ENCODE results near the gene ANAPC13. TPM values are rescaled to one million over a fixed set of nuclear protein-coding genes. Genes with fewer than 3 reads are reported as not detected.
A peak's percentile ranks its signal among the peaks of the same experiment; 100 is the strongest.

The ANAPC13 gene
- total RNA-seq, 4 donors from 2014 or later = 32.5 to 78.9 (median 49.4) TPM

DNA sequence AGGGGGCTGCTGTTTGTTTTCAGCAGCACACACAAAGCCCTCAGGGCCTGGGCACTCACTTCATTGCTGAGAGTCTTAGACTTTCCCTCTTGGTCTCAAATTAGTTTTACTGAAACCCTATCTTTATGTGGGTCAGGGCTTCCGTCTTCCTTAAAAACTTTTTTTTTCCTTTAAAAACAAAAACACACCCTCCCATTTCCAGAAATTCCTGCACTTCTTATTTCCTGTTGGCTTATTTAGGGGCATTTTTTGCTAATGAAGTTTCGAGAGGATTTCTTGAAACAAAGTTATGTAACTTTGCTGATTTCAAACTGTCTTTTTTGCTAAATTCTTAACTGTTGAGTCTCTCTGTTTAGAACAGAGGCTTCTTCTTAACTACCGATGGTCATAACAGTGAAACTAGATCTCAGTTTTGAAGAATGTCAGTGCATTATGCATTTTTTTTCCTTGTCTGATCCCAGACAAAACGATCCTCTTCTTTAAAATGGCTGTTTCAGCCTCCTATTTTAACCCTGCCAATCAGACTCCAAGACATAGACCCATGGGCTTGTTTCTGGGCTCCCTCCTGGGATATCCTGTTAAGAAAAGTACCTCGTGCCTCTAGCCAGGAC, 23.3 kb downstream of the ANAPC13 start:
- peaks cover 30 to 69% (median 62%) of the 10 kb centered on the region in 4 donors for H3K4me1 ChIP-seq
- WGBS = 21% methylated on average over 5 of the region's 5 CpGs
- intact Hi-C loops (cut with DNase I) = no loop called here

GRCh38 chr3:134460965-134461364, 24.8 kb downstream of the ANAPC13 start:
- no peaks in the 10 kb centered on the region for H3K9me3 ChIP-seq
- no peaks in the 10 kb centered on the region for H3K36me3 ChIP-seq
- no peaks in the 10 kb centered on the region for H3K27me3 ChIP-seq
- intact Hi-C loops (cut with DNase I) = no loop called here
- peak overlapping the region in 1 of 4 donors; percentile 75 for H3K27ac ChIP-seq (replicated peaks in 1 of 4)
- H3K4me1 ChIP-seq = peaks cover 30 to 60% (median 51%) of the 10 kb centered on the region in 4 donors
- TF ChIP-seq, protein P1, sequence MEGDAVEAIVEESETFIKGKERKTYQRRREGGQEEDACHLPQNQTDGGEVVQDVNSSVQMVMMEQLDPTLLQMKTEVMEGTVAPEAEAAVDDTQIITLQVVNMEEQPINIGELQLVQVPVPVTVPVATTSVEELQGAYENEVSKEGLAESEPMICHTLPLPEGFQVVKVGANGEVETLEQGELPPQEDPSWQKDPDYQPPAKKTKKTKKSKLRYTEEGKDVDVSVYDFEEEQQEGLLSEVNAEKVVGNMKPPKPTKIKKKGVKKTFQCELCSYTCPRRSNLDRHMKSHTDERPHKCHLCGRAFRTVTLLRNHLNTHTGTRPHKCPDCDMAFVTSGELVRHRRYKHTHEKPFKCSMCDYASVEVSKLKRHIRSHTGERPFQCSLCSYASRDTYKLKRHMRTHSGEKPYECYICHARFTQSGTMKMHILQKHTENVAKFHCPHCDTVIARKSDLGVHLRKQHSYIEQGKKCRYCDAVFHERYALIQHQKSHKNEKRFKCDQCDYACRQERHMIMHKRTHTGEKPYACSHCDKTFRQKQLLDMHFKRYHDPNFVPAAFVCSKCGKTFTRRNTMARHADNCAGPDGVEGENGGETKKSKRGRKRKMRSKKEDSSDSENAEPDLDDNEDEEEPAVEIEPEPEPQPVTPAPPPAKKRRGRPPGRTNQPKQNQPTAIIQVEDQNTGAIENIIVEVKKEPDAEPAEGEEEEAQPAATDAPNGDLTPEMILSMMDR (IDR thresholded peaks at IDR 0.05) = no peak
- no peak for TF ChIP-seq POLR2A (IDR thresholded peaks at IDR 0.05; ENCODE audit: low read depth)
- TF ChIP-seq POLR2AphosphoS5 (IDR thresholded peaks at IDR 0.05) = no peak
- TF ChIP-seq EP300 (IDR thresholded peaks at IDR 0.05) = no peak
- 69% methylated on average over 2 of the region's 2 CpGs for WGBS
- DNase-seq (ENCODE audit: extremely low spot score) = peak; percentile 34
- no peak overlapping the region for H3K4me3 ChIP-seq

More for the DNA sequence above, 23.3 kb downstream of the ANAPC13 start:
- no peaks in the 10 kb centered on the region for H3K9me3 ChIP-seq
- H3K27me3 ChIP-seq = no peaks in the 10 kb centered on the region
- H3K36me3 ChIP-seq = no peaks in the 10 kb centered on the region
- DNase-seq (ENCODE audit: extremely low spot score) = peak; percentile 70
- peak overlapping the region in 1 of 4 donors; percentile 6 for H3K4me3 ChIP-seq
- no peak for TF ChIP-seq POLR2A (IDR thresholded peaks at IDR 0.05; ENCODE audit: low read depth)
- TF ChIP-seq, protein P1 (IDR thresholded peaks at IDR 0.05) = no peak
- TF ChIP-seq EP300 (IDR thresholded peaks at IDR 0.05) = no peak
- no peak for TF ChIP-seq POLR2AphosphoS5 (IDR thresholded peaks at IDR 0.05)
- peak overlapping the region; percentile 68 to 84 (median 73) for H3K27ac ChIP-seq (replicated peaks in 1 of 4)

DNA sequence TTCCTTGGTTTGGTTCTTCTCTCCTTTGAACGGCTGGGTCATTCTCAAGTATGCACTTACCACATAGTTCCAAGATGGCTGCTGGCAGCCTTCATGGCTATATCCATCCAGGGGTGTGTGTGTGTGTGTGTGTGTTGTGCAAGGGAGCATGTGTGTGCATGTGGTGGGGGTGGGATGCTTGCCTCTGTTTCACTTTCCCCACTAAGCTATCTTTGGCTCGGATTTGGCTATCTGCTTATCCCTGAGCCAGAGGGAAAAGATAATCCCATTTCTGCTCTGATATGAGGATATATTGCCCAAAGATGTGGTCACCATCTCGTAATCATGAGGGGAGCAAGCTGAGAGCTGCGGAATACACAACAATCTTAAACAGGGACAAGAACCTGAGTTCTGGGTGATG, 26.2 kb downstream of the ANAPC13 start:
- Histone ChIP-seq H3K36me3 (no peaks in the 10 kb centered on the region), H3K27me3 (no peaks in the 10 kb centered on the region), H3K4me1 (peaks cover 25 to 48% (median 37%) of the 10 kb centered on the region in 4 donors), H3K9me3 (no peaks in the 10 kb centered on the region), H3K27ac (replicated peaks in 1 of 4) (no peak overlapping the region), H3K4me3 (no peak overlapping the region)
- WGBS = 89% methylated on average over 4 of the region's 4 CpGs
- intact Hi-C loops (cut with DNase I) = no loop called here
- peak; percentile 60 for DNase-seq (ENCODE audit: extremely low spot score)
- TF ChIP-seq EP300 (IDR thresholded peaks at IDR 0.05) (no peak), POLR2AphosphoS5 (IDR thresholded peaks at IDR 0.05) (no peak), POLR2A (IDR thresholded peaks at IDR 0.05; ENCODE audit: low read depth) (no peak)
- TF ChIP-seq, protein P1 (IDR thresholded peaks at IDR 0.05) = no peak

DNA sequence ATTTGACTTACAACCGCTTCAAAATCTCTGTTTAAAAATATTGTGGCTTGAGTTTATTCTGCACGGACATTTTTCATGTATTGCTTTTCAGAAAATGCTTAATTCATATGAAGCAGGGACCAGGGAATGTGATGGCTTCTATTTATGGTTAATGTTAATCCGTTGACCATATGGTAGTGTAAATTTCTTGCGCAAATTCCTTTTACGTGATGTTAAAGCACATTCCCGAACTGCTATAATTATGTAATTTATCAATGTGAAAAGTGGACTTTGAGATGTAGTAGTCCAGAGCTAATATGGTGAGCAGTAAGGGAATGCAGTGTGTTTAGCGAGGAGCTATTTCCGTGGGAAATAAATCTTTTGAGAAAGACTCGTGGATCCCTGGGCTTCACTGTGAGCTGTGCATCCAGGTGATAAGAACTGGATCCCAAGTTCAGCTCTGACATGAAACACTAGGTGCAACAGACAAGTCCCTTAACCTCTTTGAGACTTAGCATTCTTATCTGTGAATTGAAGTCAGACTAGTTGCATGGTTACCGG, 27.3 kb downstream of the ANAPC13 start:
- no peaks in the 10 kb centered on the region for H3K9me3 ChIP-seq
- no peak overlapping the region for H3K4me3 ChIP-seq
- no peaks in the 10 kb centered on the region for H3K27me3 ChIP-seq
- TF ChIP-seq EP300 (IDR thresholded peaks at IDR 0.05) = no peak
- TF ChIP-seq POLR2AphosphoS5 (IDR thresholded peaks at IDR 0.05) = no peak
- no peak for TF ChIP-seq POLR2A (IDR thresholded peaks at IDR 0.05; ENCODE audit: low read depth)
- TF ChIP-seq, protein P1 (IDR thresholded peaks at IDR 0.05) = no peak
- 43% methylated on average over 10 of the region's 10 CpGs for WGBS
- peak overlapping the region in 1 of 4 donors; percentile 32 for H3K27ac ChIP-seq (replicated peaks in 1 of 4)
- intact Hi-C loops (cut with DNase I) = no loop called here
- H3K36me3 ChIP-seq = no peaks in the 10 kb centered on the region
- DNase-seq (ENCODE audit: extremely low spot score) = no peak
- peaks cover 19 to 37% (median 27%) of the 10 kb centered on the region in 4 donors for H3K4me1 ChIP-seq

All from esophagus muscularis mucosa (tissue), 4 donors.